Transverse colon (tissue), 4 donors: ENCODE results near the gene OBP2B. TPM values are rescaled to one million over a fixed set of nuclear protein-coding genes. Genes with fewer than 3 reads are reported as not detected.
"Not testable (repeated sequence)": the region's sequence is repeated elsewhere in the genome, so short reads cannot be mapped to it uniquely, and the experiment has no call there.

Source experiments
- DNase-seq: peaks from one replicate; pipeline ENCODE4 v3.0.0-alpha.2; 2019
- H3K27ac ChIP-seq, 4 donors: fragments of 200-600 bp; sonication (generic); 2 replicates each; pipeline ENCODE4 v1.5.1; 2016 to 2018; ENCODE audit warnings: inconsistent platforms in 4 of 4
- H3K27me3 ChIP-seq: fragments of 200-600 bp; sonication (generic); 2 replicates; pipeline ENCODE4 v1.5.1; 2017; ENCODE audit warnings: inconsistent platforms
- H3K36me3 ChIP-seq, 4 donors: fragments of 200-600 bp; sonication (generic); 2 replicates each; pipeline ENCODE4 v1.5.1; 2017 to 2019; ENCODE audit warnings: inconsistent platforms in 4 of 4
- H3K4me1 ChIP-seq, 4 donors: fragments of 200-600 bp; sonication (generic); 2 replicates each; pipeline ENCODE4 v1.5.1; 2017 to 2020; ENCODE audit warnings: inconsistent platforms in 4 of 4
- H3K4me3 ChIP-seq, 4 donors: fragments of 200-600 bp; sonication (generic); 1 replicate in 1 of 4; 2 replicates in 3 of 4; pipeline versions ENCODE4 v1.5.1 to v1.6.1; 2017 to 2019; ENCODE audit warnings: inconsistent platforms in 4 of 4
- H3K9me3 ChIP-seq, 2 donors: fragments of 200-600 bp; sonication (generic); 2 replicates each; pipeline ENCODE4 v1.5.1; 2017 to 2019; ENCODE audit warnings: inconsistent platforms in 2 of 2
- EP300 ChIP-seq: sonication (generic); formaldehyde crosslinking; IDR thresholded peaks from one replicate; pipeline ENCODE4 v1.6.1; 2017; ENCODE audit warnings: antibody characterized with exemption, low read depth
- POLR2A ChIP-seq: fragments of 450-650 bp; IDR thresholded peaks from one replicate; pipeline ENCODE4 v1.6.1; 2016; ENCODE audit warnings: antibody characterized with exemption, mild to moderate bottlenecking, moderate library complexity
- POLR2AphosphoS5 ChIP-seq, 3 donors: sonication (generic); formaldehyde crosslinking; IDR thresholded peaks; one replicate each; pipeline ENCODE4 v1.6.1; 2016; ENCODE audit warnings: antibody characterized with exemption in 3 of 3
- WGBS, 2 donors: methylation state at CpG; one replicate each; pipeline ENCODE4 v1.1.5; 2018; ENCODE audit warnings: low coverage in 1 of 2; 5-methylcytosine and 5-hydroxymethylcytosine counted together
- in situ Hi-C, 4 donors: fragments of 200-750 bp; cut with MboI; loops; one replicate each; pipeline versions ENCODE4 v1.15.0 to v1.15.1; 2017; ENCODE audit warnings: low sequenced_read_pairs in 3 of 4, low pct_ligation_motif_present in 1 of 4, low pct_unique_long_range_greater_than_20kb in 1 of 4
- intact Hi-C: fragments of 100-400 bp; cut with DNase I; formaldehyde crosslinking; loops from one replicate; pipeline ENCODE4 v1.15.1; 2023; ENCODE audit warnings: low total_unique reads
- total RNA-seq, 4 donors: library from RNA; depleted of rRNA; stranded (reverse); fragments of >200 nt; gene quantifications; one replicate each; pipeline ENCODE4 v1.1.0, GENCODE V29; 2016
- TF ChIP-seq, protein P1 (sequence below), 5 experiments: fragments of 200-600 bp in 3 of 5; fragments of 450-650 bp in 2 of 5; sonication (generic) in 3 of 5; IDR thresholded peaks; 1 replicate in 2 of 5; 2 replicates in 3 of 5; pipeline ENCODE4 v1.5.1; 2016 to 2017; ENCODE audit warnings: antibody characterized with exemption in 5 of 5, inconsistent platforms in 3 of 5, mild to moderate bottlenecking in 2 of 5, moderate library complexity in 1 of 5

OBP2B gene
- total RNA-seq, 4 donors from 2014 or later = not detected

DNA sequence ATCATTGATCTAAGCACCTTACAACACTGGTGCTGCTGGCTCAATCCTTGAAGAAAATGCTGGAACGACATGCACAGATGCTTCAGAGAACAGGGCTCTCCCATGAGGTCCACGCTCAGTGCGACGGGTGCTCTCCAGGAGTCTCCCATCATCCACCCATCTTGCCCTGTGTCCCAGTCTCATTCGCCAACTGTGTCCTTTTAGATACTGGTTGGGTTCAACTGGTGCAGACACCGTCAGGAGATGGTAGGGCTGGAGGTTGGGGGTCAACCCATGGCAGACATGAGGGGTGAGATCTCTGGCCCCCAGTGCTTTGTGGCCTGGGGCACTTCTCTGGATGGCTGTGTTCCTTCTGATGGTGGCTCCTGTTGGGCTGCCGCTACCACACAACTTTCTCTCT is 1.6 kb upstream of the OBP2B start:
- H3K4me3 ChIP-seq = no peak overlapping the region
- in situ Hi-C loops (no loop called here), intact Hi-C loops (no loop called here)
- H3K36me3 ChIP-seq = no peaks in the 10 kb centered on the region
- H3K27ac ChIP-seq = no peak overlapping the region
- no peaks in the 10 kb centered on the region for H3K4me1 ChIP-seq
- no peaks in the 10 kb centered on the region for H3K9me3 ChIP-seq
- peaks cover 17% of the 10 kb centered on the region for H3K27me3 ChIP-seq
- WGBS, 2 donors = 84% methylated on average over 7 of the region's 7 CpGs; no CpG with 5 or more reads in 1 of the 2 donors
- no peak for DNase-seq
- TF ChIP-seq POLR2AphosphoS5 (IDR thresholded peaks at IDR 0.05) (no peak), POLR2A (no peak), EP300 (no peak)
- TF ChIP-seq, protein P1, sequence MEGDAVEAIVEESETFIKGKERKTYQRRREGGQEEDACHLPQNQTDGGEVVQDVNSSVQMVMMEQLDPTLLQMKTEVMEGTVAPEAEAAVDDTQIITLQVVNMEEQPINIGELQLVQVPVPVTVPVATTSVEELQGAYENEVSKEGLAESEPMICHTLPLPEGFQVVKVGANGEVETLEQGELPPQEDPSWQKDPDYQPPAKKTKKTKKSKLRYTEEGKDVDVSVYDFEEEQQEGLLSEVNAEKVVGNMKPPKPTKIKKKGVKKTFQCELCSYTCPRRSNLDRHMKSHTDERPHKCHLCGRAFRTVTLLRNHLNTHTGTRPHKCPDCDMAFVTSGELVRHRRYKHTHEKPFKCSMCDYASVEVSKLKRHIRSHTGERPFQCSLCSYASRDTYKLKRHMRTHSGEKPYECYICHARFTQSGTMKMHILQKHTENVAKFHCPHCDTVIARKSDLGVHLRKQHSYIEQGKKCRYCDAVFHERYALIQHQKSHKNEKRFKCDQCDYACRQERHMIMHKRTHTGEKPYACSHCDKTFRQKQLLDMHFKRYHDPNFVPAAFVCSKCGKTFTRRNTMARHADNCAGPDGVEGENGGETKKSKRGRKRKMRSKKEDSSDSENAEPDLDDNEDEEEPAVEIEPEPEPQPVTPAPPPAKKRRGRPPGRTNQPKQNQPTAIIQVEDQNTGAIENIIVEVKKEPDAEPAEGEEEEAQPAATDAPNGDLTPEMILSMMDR (IDR thresholded peaks at IDR 0.05) = no peak

DNA sequence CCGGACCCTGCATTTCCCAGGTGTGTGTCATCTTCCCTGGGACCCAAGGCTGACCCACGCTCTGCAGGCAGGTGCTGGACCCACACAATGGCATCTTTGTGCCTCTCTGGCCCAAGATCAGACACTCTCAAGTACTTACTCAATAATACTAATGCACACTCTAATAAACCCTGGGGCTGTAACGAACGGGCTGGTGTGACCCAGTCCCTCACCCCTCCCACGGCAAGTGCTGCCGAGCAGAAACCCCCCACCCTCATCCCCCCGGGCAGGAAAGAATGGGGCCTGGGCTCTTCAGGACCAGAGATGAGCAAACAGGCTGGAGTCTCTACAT is 1.1 kb upstream of the OBP2B start:
- TF ChIP-seq EP300 = no peak
- TF ChIP-seq POLR2AphosphoS5 (IDR thresholded peaks at IDR 0.05) = no peak
- no peak for TF ChIP-seq POLR2A
- TF ChIP-seq, protein P1 (IDR thresholded peaks at IDR 0.05) = no peak
- no peaks in the 10 kb centered on the region for H3K4me1 ChIP-seq
- H3K27ac ChIP-seq = no peak overlapping the region
- H3K9me3 ChIP-seq = no peaks in the 10 kb centered on the region
- no peak overlapping the region for H3K4me3 ChIP-seq
- DNase-seq = no peak
- no peaks in the 10 kb centered on the region for H3K36me3 ChIP-seq
- in situ Hi-C loops (no loop called here), intact Hi-C loops (no loop called here)
- H3K27me3 ChIP-seq = peaks cover 12% of the 10 kb centered on the region
- WGBS, 2 donors = 43% methylated on average over 7 of the region's 7 CpGs; no CpG with 5 or more reads in 1 of the 2 donors

DNA sequence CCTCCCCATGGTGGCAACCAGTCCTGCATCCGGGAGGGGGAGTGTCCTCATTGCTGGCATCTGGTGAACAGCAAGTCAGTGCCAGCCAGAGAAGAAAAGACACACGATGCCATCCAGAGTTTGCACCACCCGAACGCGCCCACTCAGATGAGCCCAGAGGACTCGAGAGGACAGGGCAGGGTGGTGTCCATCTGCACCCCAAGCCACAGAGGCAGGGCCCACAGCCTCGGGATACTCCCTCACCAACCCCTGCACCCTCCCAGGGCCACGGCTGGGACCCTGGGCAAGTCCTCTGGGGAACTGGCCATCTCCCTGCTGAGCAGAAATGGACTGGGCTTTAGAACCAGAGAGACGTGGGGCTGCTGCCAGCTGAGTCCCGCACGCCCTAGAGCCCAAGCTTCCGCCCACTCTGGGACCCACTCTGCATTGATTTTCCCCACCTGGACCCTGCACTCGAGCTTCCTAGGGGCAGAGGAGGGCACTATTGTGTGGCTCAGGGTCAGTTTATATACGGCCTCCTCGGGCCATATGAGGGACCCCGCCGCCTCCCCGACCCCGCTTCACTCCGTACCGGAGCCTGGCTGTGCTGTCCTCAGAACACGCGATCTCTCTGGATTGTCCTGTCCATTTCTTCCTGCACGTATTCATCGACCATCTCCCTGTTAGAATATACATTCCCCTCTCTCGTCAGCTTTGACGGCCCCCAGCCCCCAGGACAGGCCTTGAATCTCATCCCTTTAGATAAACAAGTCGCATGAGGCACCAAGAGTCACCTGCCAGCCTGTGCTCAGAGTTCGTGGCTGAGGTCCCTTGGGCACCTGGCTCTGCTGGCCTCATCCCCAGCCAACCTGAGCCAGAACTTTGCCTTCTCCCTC is 514 bp upstream of the OBP2B start:
- H3K4me1 ChIP-seq, H3K36me3 ChIP-seq, DNase-seq, H3K27ac ChIP-seq, in situ Hi-C loops, H3K27me3 ChIP-seq, H3K4me3 ChIP-seq, intact Hi-C loops, H3K9me3 ChIP-seq: not testable (repeated sequence)
- WGBS, 2 donors = 73% methylated on average over 28 of the region's 29 CpGs; no CpG with 5 or more reads in 1 of the 2 donors

DNA sequence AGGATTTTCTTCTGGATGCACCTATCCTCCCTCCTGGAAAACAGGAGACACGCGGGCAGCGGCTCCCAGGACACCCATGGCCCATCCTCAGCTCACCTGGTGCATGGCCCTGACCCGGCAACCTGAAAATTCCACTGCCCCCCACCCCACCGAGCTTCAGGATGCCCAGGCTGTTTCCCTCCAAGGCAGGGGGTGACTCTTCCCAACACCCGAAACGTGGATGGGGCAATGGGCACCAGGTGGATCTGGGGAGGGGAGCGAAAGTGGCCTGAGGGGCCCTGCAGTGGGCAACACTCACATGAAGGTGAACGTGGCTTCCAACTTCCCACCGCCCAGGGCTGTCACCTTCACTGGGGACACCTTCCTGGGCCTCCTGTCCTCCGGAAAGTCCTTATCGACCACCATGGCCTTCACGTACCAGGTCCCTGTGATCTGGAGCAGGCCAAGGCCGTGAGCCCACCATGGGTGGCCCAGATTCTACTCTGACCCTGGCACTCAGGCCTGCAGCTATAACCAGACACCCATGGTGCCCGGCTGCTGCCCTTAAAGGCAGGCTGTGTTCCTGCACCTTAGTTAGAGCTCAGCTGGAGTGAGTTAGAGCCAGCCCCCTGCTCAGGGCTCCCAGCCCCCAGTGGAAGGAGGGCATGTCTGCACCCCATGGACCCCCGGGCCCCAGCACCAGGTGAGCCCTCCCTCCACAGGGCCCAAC is 725 bp downstream of the OBP2B start:
- H3K4me3 ChIP-seq, H3K9me3 ChIP-seq, H3K36me3 ChIP-seq, intact Hi-C loops, H3K4me1 ChIP-seq, in situ Hi-C loops, DNase-seq, H3K27ac ChIP-seq, H3K27me3 ChIP-seq: not testable (repeated sequence)
- WGBS, 2 donors = 93% methylated on average over 13 of the region's 16 CpGs; no CpG with 5 or more reads in 1 of the 2 donors

DNA sequence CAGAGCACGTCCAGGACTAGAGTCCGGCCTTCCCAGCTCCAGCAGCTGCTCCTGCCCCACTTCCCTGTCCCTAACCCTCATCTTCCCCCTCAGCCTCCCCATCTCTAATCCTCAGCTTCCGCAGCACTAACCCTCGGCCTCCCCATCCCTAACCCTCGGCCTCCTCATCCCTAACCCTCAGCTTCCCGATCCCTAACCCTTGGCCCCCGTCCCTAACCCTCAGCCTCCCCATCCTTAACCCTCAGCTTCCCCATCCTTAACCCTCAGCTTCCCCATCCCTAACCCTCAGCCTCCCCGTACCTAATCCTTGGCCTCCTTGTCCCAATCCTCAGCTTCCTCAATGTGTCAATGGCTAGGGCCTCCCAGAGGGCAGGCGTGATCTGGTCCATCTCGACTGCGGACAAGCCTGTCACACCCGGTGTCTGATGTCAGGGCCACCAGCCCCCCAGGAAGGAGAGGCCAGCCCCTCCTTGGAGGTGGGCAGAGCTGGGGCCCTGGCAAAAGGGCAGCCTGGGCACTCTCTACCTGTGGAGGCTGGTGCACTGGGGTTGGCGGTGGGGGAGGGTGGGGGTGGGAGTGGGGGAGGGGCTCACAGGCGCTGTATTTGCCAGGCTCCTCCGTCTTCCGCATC is 1.4 kb downstream of the OBP2B start:
- H3K4me3 ChIP-seq = no peak overlapping the region
- H3K36me3 ChIP-seq = no peaks in the 10 kb centered on the region
- no peak for DNase-seq
- WGBS, 2 donors = 60 to 76% methylated on average over 4 to 16 of the region's 16 CpGs
- in situ Hi-C loops (no loop called here), intact Hi-C loops (no loop called here)
- no peaks in the 10 kb centered on the region for H3K9me3 ChIP-seq
- peaks cover 1% of the 10 kb centered on the region for H3K27me3 ChIP-seq
- H3K27ac ChIP-seq = no peak overlapping the region
- no peak for TF ChIP-seq POLR2A
- TF ChIP-seq EP300 = no peak
- TF ChIP-seq, protein P1 (IDR thresholded peaks at IDR 0.05) = no peak
- no peak for TF ChIP-seq POLR2AphosphoS5 (IDR thresholded peaks at IDR 0.05)
- no peaks in the 10 kb centered on the region for H3K4me1 ChIP-seq
